HFF-Myc (cell line): ENCODE results near the gene SUMF1.
A peak's percentile ranks its signal among the peaks of the same experiment; 100 is the strongest.

Experiments
- DNase-seq: peaks from one replicate; pipeline ENCODE4 v3.0.0-alpha.2; 2011; ENCODE audit warnings: low read depth; ENCODE audit errors: extremely low read depth
- H3K4me3 ChIP-seq: replicated peaks from 2 replicates; pipeline ENCODE4 v1.5.1; 2011; ENCODE audit warnings: low read depth, mild to moderate bottlenecking, control low read depth, low read length
- TF ChIP-seq, protein P1 (sequence below): IDR thresholded peaks from 2 replicates; pipeline ENCODE4 v1.5.1; 2012; ENCODE audit warnings: mild to moderate bottlenecking, low read depth, low read length, control low read depth; ENCODE audit errors: missing control alignments

SUMF1 gene

GRCh38 chr3:4492208-4493013, 25.3 kb upstream of the SUMF1 start:
- TF ChIP-seq, protein P1, sequence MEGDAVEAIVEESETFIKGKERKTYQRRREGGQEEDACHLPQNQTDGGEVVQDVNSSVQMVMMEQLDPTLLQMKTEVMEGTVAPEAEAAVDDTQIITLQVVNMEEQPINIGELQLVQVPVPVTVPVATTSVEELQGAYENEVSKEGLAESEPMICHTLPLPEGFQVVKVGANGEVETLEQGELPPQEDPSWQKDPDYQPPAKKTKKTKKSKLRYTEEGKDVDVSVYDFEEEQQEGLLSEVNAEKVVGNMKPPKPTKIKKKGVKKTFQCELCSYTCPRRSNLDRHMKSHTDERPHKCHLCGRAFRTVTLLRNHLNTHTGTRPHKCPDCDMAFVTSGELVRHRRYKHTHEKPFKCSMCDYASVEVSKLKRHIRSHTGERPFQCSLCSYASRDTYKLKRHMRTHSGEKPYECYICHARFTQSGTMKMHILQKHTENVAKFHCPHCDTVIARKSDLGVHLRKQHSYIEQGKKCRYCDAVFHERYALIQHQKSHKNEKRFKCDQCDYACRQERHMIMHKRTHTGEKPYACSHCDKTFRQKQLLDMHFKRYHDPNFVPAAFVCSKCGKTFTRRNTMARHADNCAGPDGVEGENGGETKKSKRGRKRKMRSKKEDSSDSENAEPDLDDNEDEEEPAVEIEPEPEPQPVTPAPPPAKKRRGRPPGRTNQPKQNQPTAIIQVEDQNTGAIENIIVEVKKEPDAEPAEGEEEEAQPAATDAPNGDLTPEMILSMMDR: no peak
- H3K4me3 ChIP-seq: peak overlapping the region; percentile 78
- peak; percentile 25 for DNase-seq

GRCh38 chr3:4491855-4492207, 24.8 kb upstream of the SUMF1 start:
- peak overlapping the region; percentile 78 for H3K4me3 ChIP-seq
- DNase-seq: no peak
- TF ChIP-seq, protein P1: no peak

DNA sequence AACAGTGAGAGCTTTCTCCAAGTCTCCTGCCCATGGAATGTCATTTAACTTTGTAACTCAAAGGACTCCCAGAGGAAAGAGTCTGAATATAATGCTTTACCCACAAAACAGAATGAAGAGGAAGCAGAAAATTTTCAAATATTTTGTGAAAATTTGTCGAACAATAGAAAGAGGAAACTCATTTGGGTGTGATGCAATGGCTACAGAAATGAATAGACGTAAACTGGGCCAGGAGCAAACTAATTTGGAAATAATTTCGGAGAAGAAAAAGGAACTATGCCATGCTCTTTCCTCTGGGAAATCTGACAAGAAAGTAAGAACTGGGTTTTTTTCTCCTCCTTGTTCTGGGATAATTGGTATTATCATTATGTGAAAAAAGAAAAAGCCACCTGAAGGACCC, 11.2 kb upstream of the SUMF1 start:
- no peak for DNase-seq
- TF ChIP-seq, protein P1: no peak
- H3K4me3 ChIP-seq: no peak overlapping the region

GRCh38 chr3:4476496-4476895, 9.4 kb upstream of the SUMF1 start:
- no peak overlapping the region for H3K4me3 ChIP-seq
- DNase-seq: no peak
- TF ChIP-seq, protein P1: no peak

- no peak overlapping the region for H3K4me3 ChIP-seq
- TF ChIP-seq, protein P1: no peak
- no peak for DNase-seq
Observed at GRCh38 chr3:4475804-4476203, 8.7 kb upstream of the SUMF1 start.

DNA sequence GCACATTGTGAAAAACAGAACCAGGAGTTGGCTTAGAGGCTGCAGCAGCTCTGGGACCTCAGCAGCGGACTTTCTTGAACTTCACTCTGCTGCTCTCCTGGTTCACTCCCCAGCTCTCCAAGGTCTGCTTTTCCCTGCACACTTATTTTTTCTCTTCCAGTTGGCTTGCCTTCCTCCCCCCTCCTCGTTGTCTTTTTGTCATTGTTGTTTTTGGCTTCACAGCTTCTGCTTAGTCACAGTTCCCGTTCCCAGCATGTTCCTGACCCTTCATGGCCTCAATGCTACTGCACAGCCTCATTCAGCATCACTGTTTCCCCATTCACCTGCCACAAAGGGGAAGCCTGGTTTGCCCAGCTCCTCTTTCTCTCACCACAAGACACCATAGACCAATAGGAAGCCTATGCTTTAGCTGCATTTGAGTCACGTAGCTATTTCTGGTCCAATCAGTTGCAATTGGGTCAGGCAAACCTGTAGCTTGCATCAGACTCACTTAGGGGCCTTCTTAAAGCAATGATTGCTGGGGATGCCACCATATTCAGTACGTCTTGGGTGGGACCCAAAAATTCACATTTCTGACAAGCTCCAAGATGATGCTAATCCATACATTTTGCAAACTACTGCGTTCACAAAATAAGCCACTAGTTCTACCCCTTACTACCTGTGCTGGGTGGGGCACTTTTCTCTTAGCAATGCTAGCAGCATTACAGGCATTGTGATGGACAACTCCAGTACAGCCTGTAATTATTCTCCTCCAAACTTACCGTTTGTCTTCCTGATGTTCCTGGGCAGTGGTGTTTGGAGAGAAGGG, 7.8 kb upstream of the SUMF1 start:
- TF ChIP-seq, protein P1: no peak
- DNase-seq: peak; percentile 19

More for the DNA sequence above, 7.8 kb upstream of the SUMF1 start:
- H3K4me3 ChIP-seq: no peak overlapping the region
